A673 (cell line): ENCODE data around the gene PARVA. TPM values are rescaled to one million over a fixed set of nuclear protein-coding genes. Genes with fewer than 3 reads are reported as not detected.

Source experiments
- BruUV-seq: library from RNA; stranded (reverse); fragments of 400-500 nt; replicated peaks from 2 replicates; lab custom pipeline; 2021; lab: Mats Ljungman, UMichigan
- CTCF ChIA-PET: fragments of 300-600 bp; sonication (Branson Sonifier 250); formaldehyde crosslinking; loops from one replicate; lab custom pipeline; 2022; ENCODE audit warnings: antibody characterized with exemption; lab: Charles Lee
- POLR2A ChIA-PET: fragments of 300-600 bp; sonication (Branson Sonifier 250); formaldehyde crosslinking; loops from one replicate; lab custom pipeline; 2022; ENCODE audit warnings: antibody characterized with exemption; ENCODE audit not compliant: low non-redundant PET; lab: Charles Lee
- DNase-seq: peaks from one replicate; pipeline ENCODE4 v3.0.0-alpha.2; 2015; ENCODE audit warnings: low spot score
- H3K27ac ChIP-seq: fragments of 200-600 bp; sonication (generic); 2 replicates; pipeline ENCODE4 v1.5.1; 2016; ENCODE audit warnings: mixed run types, low read depth, mild to moderate bottlenecking, mixed read lengths, antibody characterized with exemption, low read length; ENCODE audit not compliant: poor library complexity, severe bottlenecking
- H3K27me3 ChIP-seq: fragments of 200-600 bp; sonication (generic); replicated peaks from 2 replicates; pipeline ENCODE4 v1.6.1; 2017; ENCODE audit warnings: mixed run types, low read depth, mild to moderate bottlenecking, mixed read lengths, antibody characterized with exemption, low read length; ENCODE audit not compliant: insufficient read depth, poor library complexity
- H3K36me3 ChIP-seq: fragments of 200-600 bp; sonication (generic); 2 replicates; pipeline ENCODE4 v1.6.1; 2016; ENCODE audit warnings: mixed run types, mild to moderate bottlenecking, mixed read lengths, antibody characterized with exemption, low read length; ENCODE audit not compliant: insufficient read depth, poor library complexity, severe bottlenecking
- H3K4me1 ChIP-seq: fragments of 200-600 bp; sonication (generic); 2 replicates; pipeline ENCODE4 v1.6.1; 2017; ENCODE audit warnings: mixed run types, mild to moderate bottlenecking, mixed read lengths, antibody characterized with exemption, low read length; ENCODE audit not compliant: insufficient read depth, poor library complexity, severe bottlenecking
- H3K4me3 ChIP-seq: fragments of 200-600 bp; sonication (generic); 2 replicates; pipeline ENCODE4 v1.5.1; 2016; ENCODE audit warnings: low read depth, mixed run types, mild to moderate bottlenecking, mixed read lengths, low read length; ENCODE audit not compliant: poor library complexity, severe bottlenecking
- H3K9me3 ChIP-seq: fragments of 200-600 bp; sonication (generic); 2 replicates; pipeline ENCODE4 v1.6.1; 2016; ENCODE audit warnings: mixed run types, low read depth, mild to moderate bottlenecking, mixed read lengths, antibody characterized with exemption, low read length; ENCODE audit not compliant: poor library complexity, severe bottlenecking
- CTCF ChIP-seq: fragments of 300-800, 200-600 bp; sonication (generic); conservative IDR thresholded peaks from 2 replicates; pipeline ENCODE4 v1.5.1; 2017; ENCODE audit warnings: low read depth, mild to moderate bottlenecking, antibody characterized with exemption, low read length, moderate library complexity, mixed read lengths
- EZH2 ChIP-seq: fragments of 200-600 bp; sonication (generic); IDR thresholded peaks from 2 replicates; pipeline ENCODE4 v1.6.1; 2017; ENCODE audit warnings: borderline replicate concordance, low read depth, mild to moderate bottlenecking, mixed read lengths, antibody characterized with exemption, low read length; ENCODE audit not compliant: poor library complexity, severe bottlenecking
- intact Hi-C: fragments of 100-400 bp; cut with micrococcal nuclease; formaldehyde crosslinking; loops from one replicate; pipeline ENCODE4 v1.10.0; 2022; ENCODE audit not compliant: unreplicated experiment
- total RNA-seq: library from RNA; stranded (reverse); gene quantifications from 2 replicates; pipeline ENCODE4 v1.2.3, GENCODE V29; 2021

The PARVA gene
- total RNA-seq, 1 experiment from 2014 or later, result 15.2 TPM

- no TSS peak for BruUV-seq
- H3K27me3 ChIP-seq, result peaks cover 5% of the 10 kb centered on the region
- CTCF ChIA-PET, result no interaction called here
- no peak overlapping the region for H3K4me3 ChIP-seq
- TF ChIP-seq EZH2 (no peak), CTCF (no peak)
- H3K27ac ChIP-seq, result no peak overlapping the region
- no peaks in the 10 kb centered on the region for H3K9me3 ChIP-seq
- no peaks in the 10 kb centered on the region for H3K4me1 ChIP-seq
- no peaks in the 10 kb centered on the region for H3K36me3 ChIP-seq
- no peak for DNase-seq
- POLR2A ChIA-PET, result no interaction called here
- intact Hi-C loops, result no loop called here
These were observed 18.8 kb upstream of the PARVA start for GRCh38 chr11:12358302-12359188.

- ChIA-PET POLR2A (no interaction called here), CTCF (no interaction called here)
- intact Hi-C loops, result no loop called here
- H3K9me3 ChIP-seq, result no peaks in the 10 kb centered on the region
- H3K4me1 ChIP-seq, result no peaks in the 10 kb centered on the region
- no peak overlapping the region for H3K27ac ChIP-seq
- DNase-seq, result no peak
- H3K4me3 ChIP-seq, result no peak overlapping the region
- BruUV-seq, result no TSS peak
- peaks cover 5% of the 10 kb centered on the region for H3K27me3 ChIP-seq
- no peaks in the 10 kb centered on the region for H3K36me3 ChIP-seq
- TF ChIP-seq EZH2 (no peak), CTCF (no peak)
These were observed 17.6 kb upstream of the PARVA start for GRCh38 chr11:12359761-12360160.

- H3K4me1 ChIP-seq, result no peaks in the 10 kb centered on the region
- H3K36me3 ChIP-seq, result no peaks in the 10 kb centered on the region
- CTCF ChIA-PET, result no interaction called here
- no peak overlapping the region for H3K4me3 ChIP-seq
- TF ChIP-seq EZH2 (no peak), CTCF (no peak)
- BruUV-seq, result no TSS peak
- DNase-seq, result no peak
- intact Hi-C loops, result no loop called here
- peaks cover 5% of the 10 kb centered on the region for H3K27me3 ChIP-seq
- POLR2A ChIA-PET, result no interaction called here
- H3K9me3 ChIP-seq, result no peaks in the 10 kb centered on the region
- no peak overlapping the region for H3K27ac ChIP-seq
These were observed 15.7 kb upstream of the PARVA start for GRCh38 chr11:12361682-12362081.
